Measurements from ENCODE around the gene LRRC36.

DNA sequence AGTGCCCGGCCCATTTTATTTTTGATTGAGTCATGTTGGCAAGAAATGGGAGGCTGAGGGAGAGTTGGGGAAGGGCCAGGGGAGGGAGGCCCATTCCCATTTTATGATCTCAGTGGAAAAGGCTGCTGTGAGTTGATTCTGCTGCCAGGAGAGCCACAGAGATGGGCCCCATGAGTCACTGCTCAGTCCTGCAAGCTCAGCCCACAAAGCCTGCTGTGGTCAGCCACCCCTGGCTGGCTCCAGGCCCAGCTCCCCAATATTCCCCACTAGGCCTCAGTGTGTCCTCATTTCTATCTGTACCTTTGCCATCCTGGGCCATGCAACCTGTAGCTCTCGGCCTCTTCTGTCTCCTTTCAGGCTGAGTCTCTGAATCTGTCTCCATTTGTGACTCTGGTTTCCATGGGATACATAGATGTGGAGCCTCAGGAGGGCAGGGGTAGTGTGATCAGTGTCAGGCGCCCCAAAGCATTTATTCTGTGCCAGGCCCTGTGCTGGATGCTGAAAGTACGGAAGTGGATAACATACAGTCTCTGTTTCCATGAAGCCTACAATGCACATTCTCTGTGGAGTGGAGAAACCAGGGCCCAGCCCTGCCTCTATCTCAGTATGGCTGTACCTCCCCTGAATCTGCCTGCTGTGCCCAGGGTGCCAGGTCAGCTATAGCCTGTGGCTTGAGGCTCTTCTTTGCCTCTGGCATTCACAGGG, 49.2 kb upstream of the LRRC36 start:
- TF ChIP-seq, protein P1, sequence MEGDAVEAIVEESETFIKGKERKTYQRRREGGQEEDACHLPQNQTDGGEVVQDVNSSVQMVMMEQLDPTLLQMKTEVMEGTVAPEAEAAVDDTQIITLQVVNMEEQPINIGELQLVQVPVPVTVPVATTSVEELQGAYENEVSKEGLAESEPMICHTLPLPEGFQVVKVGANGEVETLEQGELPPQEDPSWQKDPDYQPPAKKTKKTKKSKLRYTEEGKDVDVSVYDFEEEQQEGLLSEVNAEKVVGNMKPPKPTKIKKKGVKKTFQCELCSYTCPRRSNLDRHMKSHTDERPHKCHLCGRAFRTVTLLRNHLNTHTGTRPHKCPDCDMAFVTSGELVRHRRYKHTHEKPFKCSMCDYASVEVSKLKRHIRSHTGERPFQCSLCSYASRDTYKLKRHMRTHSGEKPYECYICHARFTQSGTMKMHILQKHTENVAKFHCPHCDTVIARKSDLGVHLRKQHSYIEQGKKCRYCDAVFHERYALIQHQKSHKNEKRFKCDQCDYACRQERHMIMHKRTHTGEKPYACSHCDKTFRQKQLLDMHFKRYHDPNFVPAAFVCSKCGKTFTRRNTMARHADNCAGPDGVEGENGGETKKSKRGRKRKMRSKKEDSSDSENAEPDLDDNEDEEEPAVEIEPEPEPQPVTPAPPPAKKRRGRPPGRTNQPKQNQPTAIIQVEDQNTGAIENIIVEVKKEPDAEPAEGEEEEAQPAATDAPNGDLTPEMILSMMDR (IDR thresholded peaks at IDR 0.05): no peak
- TF ChIP-seq POLR2A (IDR thresholded peaks at IDR 0.05): no peak
